Vagina (tissue), 2 donors: ENCODE results near the gene PRICKLE2. TPM values are rescaled to one million over a fixed set of nuclear protein-coding genes. Genes with fewer than 3 reads are reported as not detected.

ENCODE experiments used
- DNase-seq, 2 donors: peaks; one replicate each; pipeline ENCODE4 v3.0.0-alpha.2; 2017; ENCODE audit errors: extremely low spot score in 2 of 2
- H3K27ac ChIP-seq: fragments of 200-600 bp; sonication (generic); one replicate; pipeline ENCODE4 v1.5.1; 2019
- H3K27me3 ChIP-seq: fragments of 200-600 bp; sonication (generic); one replicate; pipeline ENCODE4 v1.5.1; 2019
- H3K36me3 ChIP-seq, 2 donors: fragments of 200-600 bp; sonication (generic); one replicate each; pipeline ENCODE4 v1.5.1; 2017 to 2019
- H3K4me1 ChIP-seq: fragments of 200-600 bp; sonication (generic); one replicate; pipeline ENCODE4 v1.5.1; 2019
- H3K4me3 ChIP-seq, 2 donors: fragments of 200-600 bp; sonication (generic); 1 replicate in 1 of 2; 2 replicates in 1 of 2; pipeline ENCODE4 v1.5.1; 2016 to 2019
- H3K9me3 ChIP-seq: fragments of 200-600 bp; sonication (generic); one replicate; pipeline ENCODE4 v1.5.1; 2019
- CTCF ChIP-seq, 3 experiments: fragments of 450-650 bp in 2 of 3; fragments of 200-600 bp in 1 of 3; sonication (generic) in 1 of 3; IDR thresholded peaks; one replicate each; pipeline ENCODE4 v1.5.1; 2017 to 2019; ENCODE audit warnings: antibody characterized with exemption in 3 of 3, mild to moderate bottlenecking in 2 of 3, moderate library complexity in 2 of 3
- POLR2A ChIP-seq, 2 donors: fragments of 450-650 bp; IDR thresholded peaks; one replicate each; pipeline ENCODE4 v1.6.1; 2017; ENCODE audit warnings: antibody characterized with exemption in 2 of 2, mild to moderate bottlenecking in 2 of 2, moderate library complexity in 2 of 2
- POLR2AphosphoS5 ChIP-seq, 2 donors: sonication (generic); formaldehyde crosslinking; IDR thresholded peaks; one replicate each; pipeline ENCODE4 v1.9.0; 2017; ENCODE audit warnings: antibody characterized with exemption in 2 of 2, mild to moderate bottlenecking in 2 of 2, low read depth in 1 of 2; ENCODE audit not compliant: insufficient read depth in 1 of 2
- intact Hi-C: fragments of 100-400 bp; cut with DNase I; formaldehyde crosslinking; loops from one replicate; pipeline ENCODE4 v1.15.1; 2023
- total RNA-seq: library from RNA; depleted of rRNA; stranded (reverse); fragments of >200 nt; gene quantifications from one replicate; pipeline ENCODE4 v1.2.3, GENCODE V29; 2016

PRICKLE2 gene
- total RNA-seq, 1 donor from 2014 or later, result 39.3 TPM

- Histone ChIP-seq H3K4me3 (no peak overlapping the region), H3K9me3 (no peaks in the 10 kb centered on the region), H3K27ac (peak overlapping the region; percentile 77), H3K4me1 (peaks cover 65% of the 10 kb centered on the region), H3K27me3 (no peaks in the 10 kb centered on the region), H3K36me3 (no peaks in the 10 kb centered on the region)
- TF ChIP-seq POLR2AphosphoS5 (IDR thresholded peaks at IDR 0.05; ENCODE audit: insufficient read depth in 1 of 2, low read depth in 1 of 2), result peak; percentile 21 to 27
- no peak for TF ChIP-seq POLR2A (IDR thresholded peaks at IDR 0.05)
- DNase-seq, result no peak
- intact Hi-C loops, result no loop called here
These were observed 15.2 kb downstream of the PRICKLE2 start for GRCh38 chr3:64209866-64210621.

GRCh38 chr3:64207289-64208080 is 17.8 kb downstream of the PRICKLE2 start:
- H3K27me3 ChIP-seq, result no peaks in the 10 kb centered on the region
- no peak overlapping the region for H3K4me3 ChIP-seq
- H3K9me3 ChIP-seq, result no peaks in the 10 kb centered on the region
- DNase-seq, result no peak
- H3K27ac ChIP-seq, result peak overlapping the region; percentile 22
- no peaks in the 10 kb centered on the region for H3K36me3 ChIP-seq
- intact Hi-C loops, result no loop called here
- peaks cover 39% of the 10 kb centered on the region for H3K4me1 ChIP-seq
- TF ChIP-seq CTCF (IDR thresholded peaks at IDR 0.05) (no peak), POLR2A (IDR thresholded peaks at IDR 0.05) (no peak), POLR2AphosphoS5 (IDR thresholded peaks at IDR 0.05; ENCODE audit: insufficient read depth in 1 of 2, low read depth in 1 of 2) (no peak)

GRCh38 chr3:64203969-64204908 is 21.0 kb downstream of the PRICKLE2 start:
- no peak overlapping the region for H3K4me3 ChIP-seq
- no peak for TF ChIP-seq POLR2A (IDR thresholded peaks at IDR 0.05)
- TF ChIP-seq POLR2AphosphoS5 (IDR thresholded peaks at IDR 0.05; ENCODE audit: insufficient read depth in 1 of 2, low read depth in 1 of 2), result no peak
- TF ChIP-seq CTCF (IDR thresholded peaks at IDR 0.05), result no peak
- intact Hi-C loops, result no loop called here
- H3K4me1 ChIP-seq, result peaks cover 12% of the 10 kb centered on the region
- DNase-seq, result no peak
- H3K27me3 ChIP-seq, result no peaks in the 10 kb centered on the region
- H3K36me3 ChIP-seq, result no peaks in the 10 kb centered on the region
- no peak overlapping the region for H3K27ac ChIP-seq
- no peaks in the 10 kb centered on the region for H3K9me3 ChIP-seq

- Histone ChIP-seq H3K36me3 (no peaks in the 10 kb centered on the region), H3K27me3 (no peaks in the 10 kb centered on the region), H3K9me3 (no peaks in the 10 kb centered on the region), H3K27ac (no peak overlapping the region), H3K4me3 (no peak overlapping the region), H3K4me1 (peaks cover 15% of the 10 kb centered on the region)
- TF ChIP-seq POLR2A (IDR thresholded peaks at IDR 0.05) (no peak), POLR2AphosphoS5 (IDR thresholded peaks at IDR 0.05; ENCODE audit: insufficient read depth in 1 of 2, low read depth in 1 of 2) (no peak), CTCF (IDR thresholded peaks at IDR 0.05) (no peak)
- DNase-seq, result no peak
- intact Hi-C loops, result no loop called here
These were observed 22.1 kb downstream of the PRICKLE2 start for GRCh38 chr3:64203216-64203615.

GRCh38 chr3:64199932-64200331 is 25.3 kb downstream of the PRICKLE2 start:
- H3K9me3 ChIP-seq, result no peaks in the 10 kb centered on the region
- intact Hi-C loops, result no loop called here
- no peak for DNase-seq
- no peak overlapping the region for H3K27ac ChIP-seq
- H3K36me3 ChIP-seq, result no peaks in the 10 kb centered on the region
- H3K4me1 ChIP-seq, result peaks cover 5% of the 10 kb centered on the region
- no peak for TF ChIP-seq POLR2A (IDR thresholded peaks at IDR 0.05)
- no peak for TF ChIP-seq CTCF (IDR thresholded peaks at IDR 0.05)
- TF ChIP-seq POLR2AphosphoS5 (IDR thresholded peaks at IDR 0.05; ENCODE audit: insufficient read depth in 1 of 2, low read depth in 1 of 2), result no peak
- H3K4me3 ChIP-seq, result no peak overlapping the region
- no peaks in the 10 kb centered on the region for H3K27me3 ChIP-seq
